GM19328 (cell line): Measurements from ENCODE around the gene NRXN2.

ENCODE experiments used
- ATAC-seq: cut with Tn5 transposase; IDR thresholded peaks from one replicate; pipeline ENCODE4 v1.9.1; 2021; ENCODE audit warnings: mild to moderate bottlenecking, moderate library complexity; ENCODE audit not compliant: unreplicated experiment

The NRXN2 gene

GRCh38 chr11:64556721-64557250, 166.2 kb downstream of the NRXN2 start:
- ATAC-seq = no peak
